Heart left ventricle (tissue), 16 donors: ENCODE measurements around the gene RPL32. TPM values are rescaled to one million over a fixed set of nuclear protein-coding genes. Genes with fewer than 3 reads are reported as not detected.

Experiments
- ATAC-seq, 4 donors: fragments of 200-7000 bp; cut with Tn5 transposase; one replicate each; pipeline ENCODE4 v1.9.1; 2020 to 2022; ENCODE audit warnings: moderate library complexity in 4 of 4, mild to moderate bottlenecking in 3 of 4, moderate number of reproducible peaks in 1 of 4
- DNase-seq, 5 donors: peaks; one replicate each; pipeline ENCODE4 v3.0.0-alpha.2; 2020
- H3K27ac ChIP-seq, 12 donors: fragments of 200-600 bp; sonication (generic) in 4 of 12; one replicate each; pipeline versions ENCODE4 v1.5.0 to v1.8.0; 2016 to 2022; ENCODE audit warnings: mild to moderate bottlenecking in 2 of 12
- H3K27me3 ChIP-seq, 9 donors: fragments of 200-600 bp; sonication (generic) in 2 of 9; one replicate each; pipeline versions ENCODE4 v1.5.1 to v1.8.0; 2016 to 2022; ENCODE audit warnings: mild to moderate bottlenecking in 3 of 9
- H3K36me3 ChIP-seq, 9 donors: fragments of 200-600 bp; sonication (generic) in 2 of 9; one replicate each; pipeline versions ENCODE4 v1.5.0 to v1.8.0; 2018 to 2022; ENCODE audit warnings: mild to moderate bottlenecking in 2 of 9
- H3K4me1 ChIP-seq, 12 donors: fragments of 200-600 bp; sonication (generic) in 4 of 12; one replicate each; pipeline versions ENCODE4 v1.5.0 to v1.8.0; 2016 to 2022; ENCODE audit warnings: mild to moderate bottlenecking in 3 of 12
- H3K4me3 ChIP-seq, 12 donors: fragments of 200-600 bp; sonication (generic) in 4 of 12; one replicate each; pipeline versions ENCODE4 v1.5.0 to v1.8.0; 2017 to 2022; ENCODE audit warnings: mild to moderate bottlenecking in 9 of 12, moderate library complexity in 4 of 12
- H3K9me3 ChIP-seq, 12 donors: fragments of 200-600 bp; sonication (generic) in 4 of 12; one replicate each; pipeline versions ENCODE4 v1.5.0 to v1.8.0; 2016 to 2022; ENCODE audit warnings: mild to moderate bottlenecking in 1 of 12
- POLR2A ChIP-seq, 2 donors: fragments of 450-650 bp; IDR thresholded peaks; one replicate each; pipeline ENCODE4 v1.6.1; 2017; ENCODE audit warnings: antibody characterized with exemption in 2 of 2, mild to moderate bottlenecking in 2 of 2, moderate library complexity in 2 of 2
- WGBS, 4 donors: extraction: QIAGEN DNeasy Blood & Tissue Kit in 2 of 4; methylation state at CpG; one replicate each; pipeline versions ENCODE4 v1.1.5 to v1.1.7; 2013 to 2018; 5-methylcytosine and 5-hydroxymethylcytosine counted together
- intact Hi-C, 10 donors: fragments of 100-400 bp; cut with DNase I; formaldehyde crosslinking; loops; one replicate each; pipeline versions ENCODE4 v1.11.1 to v1.14.2; 2022
- polyA plus RNA-seq, 2 donors: library from polyadenylated mRNA; stranded (reverse); fragments of 200-250 nt; gene quantifications; one replicate each; pipeline ENCODE4 v1.2.3, GENCODE V29; 2013
- total RNA-seq, 9 donors: library from RNA; depleted of rRNA in 2 of 9; stranded (reverse); fragments of >200 nt in 2 of 9; fragmentation: NEBNext Ultra II Directional in 3 of 9; extraction: Animal tissue kit (Norgen Biotek cat#: 25700) in 3 of 9; gene quantifications; one replicate each; pipeline versions ENCODE4 v1.1.0 to v1.2.4, GENCODE V29; 2016 to 2023
- TF ChIP-seq, protein P1 (sequence below), 12 donors: fragments of 200-600 bp; sonication (generic) in 4 of 12; IDR thresholded peaks; one replicate each; pipeline versions ENCODE4 v1.5.0 to v1.8.0; 2018 to 2022; ENCODE audit warnings: antibody characterized with exemption in 12 of 12, mild to moderate bottlenecking in 5 of 12
- donor health status: ischemic (EF 13 %, LVEDD 7.1; RV severe dilation, severe dysfunction).
- donor health status: healthy with polysubstance abuse.
- donor health status: DM: no; HTN: yes; CAD: no.
- donor health status: DM: no; HTN: no; CAD: no.
- donor health status: ischemic (EF 25% LVEDD 6.9; RV normal size, moderate dysfunction).
- donor health status: ischemic (EF 25% LVEDD 5.7; RV mildly dilated, moderate dysfunction).
- donor health status: healthy.
- donor health status: DM: yes; HTN: yes; CAD: no.
- donor health status: ischemic (EF 35%, LVEDD 5.7; RV mildly dilated, moderate dysfunction).
- donor health status: nonischemic (EF 11% LVEDD 7.7; RV severe dilation, severe dysfunction).
- donor health status: DM: yes; HTN: yes; CAD: no.
- donor health status: PGD.
- donor health status: ischemic (EF 29% LVEDD 5.4; RV normal size, mild dysfunction).
- donor health status: nonischemic (EF 23%, LVEDD 6.1; RV moderate dilation, normal function).

The RPL32 gene
- total and polyA plus RNA-seq, 11 donors = 377 to 1,620 (median 997) TPM

DNA sequence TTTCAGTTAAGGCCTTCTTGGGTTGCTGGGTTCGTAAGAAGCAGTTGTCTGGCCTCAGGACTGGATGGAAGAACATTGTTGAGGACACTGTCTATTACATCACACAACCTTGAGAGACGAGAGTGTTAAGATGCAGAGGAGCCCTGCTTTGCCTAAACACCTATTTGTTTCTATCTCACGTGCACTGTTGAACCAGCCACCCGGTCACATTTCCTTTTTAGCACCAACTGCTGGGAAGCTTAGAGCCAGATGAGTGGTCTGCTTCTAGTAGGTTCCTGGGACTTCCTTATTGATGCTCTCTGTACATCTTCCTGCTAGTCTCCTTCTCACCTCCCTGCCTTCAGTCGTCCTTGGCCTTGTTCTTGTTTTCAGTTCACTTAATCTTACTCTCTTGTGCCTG is 22.6 kb downstream of the RPL32 start:
- Histone ChIP-seq H3K27me3 (no peaks in the 10 kb centered on the region), H3K9me3 (no peaks in the 10 kb centered on the region), H3K36me3 (peaks cover 0 to 85% (median 61%) of the 10 kb centered on the region in 9 donors), H3K4me1 (peaks cover 0 to 19% (median 2%) of the 10 kb centered on the region in 12 donors), H3K27ac (no peak overlapping the region), H3K4me3 (no peak overlapping the region)
- 74 to 81% (median 77%) methylated on average over 5 of the region's 5 CpGs for WGBS, 4 donors
- TF ChIP-seq, protein P1, sequence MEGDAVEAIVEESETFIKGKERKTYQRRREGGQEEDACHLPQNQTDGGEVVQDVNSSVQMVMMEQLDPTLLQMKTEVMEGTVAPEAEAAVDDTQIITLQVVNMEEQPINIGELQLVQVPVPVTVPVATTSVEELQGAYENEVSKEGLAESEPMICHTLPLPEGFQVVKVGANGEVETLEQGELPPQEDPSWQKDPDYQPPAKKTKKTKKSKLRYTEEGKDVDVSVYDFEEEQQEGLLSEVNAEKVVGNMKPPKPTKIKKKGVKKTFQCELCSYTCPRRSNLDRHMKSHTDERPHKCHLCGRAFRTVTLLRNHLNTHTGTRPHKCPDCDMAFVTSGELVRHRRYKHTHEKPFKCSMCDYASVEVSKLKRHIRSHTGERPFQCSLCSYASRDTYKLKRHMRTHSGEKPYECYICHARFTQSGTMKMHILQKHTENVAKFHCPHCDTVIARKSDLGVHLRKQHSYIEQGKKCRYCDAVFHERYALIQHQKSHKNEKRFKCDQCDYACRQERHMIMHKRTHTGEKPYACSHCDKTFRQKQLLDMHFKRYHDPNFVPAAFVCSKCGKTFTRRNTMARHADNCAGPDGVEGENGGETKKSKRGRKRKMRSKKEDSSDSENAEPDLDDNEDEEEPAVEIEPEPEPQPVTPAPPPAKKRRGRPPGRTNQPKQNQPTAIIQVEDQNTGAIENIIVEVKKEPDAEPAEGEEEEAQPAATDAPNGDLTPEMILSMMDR (IDR thresholded peaks at IDR 0.05) = no peak
- TF ChIP-seq POLR2A (IDR thresholded peaks at IDR 0.05) = no peak
- ATAC-seq (no peak), DNase-seq (no peak)
- intact Hi-C loops = no loop called here

DNA sequence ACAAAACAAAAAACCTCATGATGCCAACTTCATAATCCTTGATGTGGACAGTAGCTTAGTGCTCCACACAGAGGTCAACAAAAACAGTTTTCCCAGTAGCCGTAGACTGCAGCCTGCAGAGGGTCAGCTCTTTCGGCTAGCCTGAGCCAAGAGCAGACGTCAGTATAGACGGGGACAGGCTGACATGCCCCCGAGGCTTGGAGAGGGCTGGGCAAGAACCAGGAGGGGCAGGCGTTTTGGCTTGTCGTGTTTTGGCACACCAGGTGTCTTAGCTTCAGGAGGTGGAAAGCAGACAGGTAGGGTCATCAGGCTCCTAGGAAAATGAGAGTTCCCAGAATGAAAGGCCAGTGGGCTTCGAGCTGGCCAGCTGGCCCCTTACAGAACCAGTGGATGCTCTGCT is 23.1 kb downstream of the RPL32 start:
- DNase-seq (no peak), ATAC-seq (no peak)
- H3K9me3 ChIP-seq = no peaks in the 10 kb centered on the region
- WGBS, 4 donors = 71 to 87% (median 79%) methylated on average over 8 of the region's 8 CpGs
- intact Hi-C loops = no loop called here
- TF ChIP-seq, protein P1 (IDR thresholded peaks at IDR 0.05) = no peak
- TF ChIP-seq POLR2A (IDR thresholded peaks at IDR 0.05) = no peak
- H3K4me3 ChIP-seq = no peak overlapping the region
- no peak overlapping the region for H3K27ac ChIP-seq
- H3K27me3 ChIP-seq = no peaks in the 10 kb centered on the region
- peaks cover 0 to 90% (median 64%) of the 10 kb centered on the region in 9 donors for H3K36me3 ChIP-seq
- peaks cover 0 to 19% (median 2%) of the 10 kb centered on the region in 12 donors for H3K4me1 ChIP-seq

DNA sequence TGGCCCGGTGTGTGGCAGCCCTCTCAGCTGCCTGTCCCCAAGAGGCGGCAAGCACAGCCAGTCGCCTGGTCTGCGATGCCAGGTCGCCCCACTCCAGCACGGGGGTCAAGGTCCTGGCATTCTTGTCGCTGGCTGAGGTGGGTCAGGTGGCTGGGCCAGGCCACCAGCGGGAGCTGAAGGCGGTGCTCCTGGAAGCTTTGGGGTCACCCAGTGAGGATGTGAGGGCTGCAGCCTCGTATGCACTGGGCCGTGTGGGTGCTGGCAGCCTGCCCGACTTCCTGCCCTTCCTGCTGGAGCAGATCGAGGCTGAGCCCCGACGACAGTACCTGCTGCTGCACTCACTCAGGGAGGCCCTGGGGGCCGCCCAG is 24.0 kb downstream of the RPL32 start:
- DNase-seq = peak in 3 of 5 donors; percentile 40 to 71 (median 45)
- Histone ChIP-seq H3K4me3 (no peak overlapping the region), H3K9me3 (no peaks in the 10 kb centered on the region), H3K27ac (peak overlapping the region in 2 of 12 donors; percentile 13 to 29), H3K4me1 (peaks cover 0 to 19% (median 2%) of the 10 kb centered on the region in 12 donors), H3K36me3 (peaks cover 0 to 90% (median 69%) of the 10 kb centered on the region in 9 donors), H3K27me3 (no peaks in the 10 kb centered on the region)
- intact Hi-C loops = no loop called here
- peak in 3 of 4 donors; percentile 50 to 54 (median 52) for ATAC-seq
- no peak for TF ChIP-seq POLR2A (IDR thresholded peaks at IDR 0.05)
- TF ChIP-seq, protein P1 (IDR thresholded peaks at IDR 0.05) = no peak
- WGBS, 4 donors = 39 to 51% (median 49%) methylated on average over 9 to 16 of the region's 16 CpGs

DNA sequence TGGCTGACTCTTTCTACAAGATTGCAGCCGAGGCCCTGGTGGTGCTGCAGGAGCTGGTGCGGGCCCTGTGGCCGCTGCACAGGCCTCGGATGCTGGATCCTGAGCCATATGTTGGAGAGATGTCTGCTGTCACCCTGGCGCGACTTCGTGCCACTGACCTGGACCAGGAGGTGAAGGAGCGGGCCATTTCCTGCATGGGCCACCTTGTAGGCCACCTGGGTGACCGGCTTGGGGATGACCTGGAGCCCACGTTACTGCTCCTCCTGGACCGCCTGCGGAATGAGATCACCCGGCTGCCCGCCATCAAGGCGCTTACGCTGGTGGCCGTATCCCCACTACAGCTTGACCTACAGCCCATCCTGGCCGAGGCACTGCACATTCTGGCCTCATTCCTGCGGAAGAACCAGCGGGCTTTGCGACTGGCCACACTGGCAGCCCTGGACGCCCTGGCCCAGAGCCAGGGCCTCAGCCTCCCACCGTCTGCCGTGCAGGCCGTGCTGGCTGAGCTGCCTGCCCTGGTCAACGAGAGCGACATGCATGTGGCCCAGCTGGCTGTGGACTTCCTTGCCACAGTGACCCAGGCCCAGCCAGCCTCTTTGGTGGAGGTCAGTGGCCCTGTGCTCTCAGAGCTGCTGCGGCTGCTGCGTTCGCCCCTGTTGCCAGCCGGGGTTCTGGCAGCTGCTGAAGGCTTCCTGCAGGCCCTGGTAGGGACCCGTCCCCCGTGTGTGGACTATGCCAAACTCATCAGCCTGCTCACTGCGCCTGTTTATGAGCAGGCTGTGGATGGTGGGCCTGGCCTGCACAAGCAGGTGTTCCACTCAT is 24.6 kb downstream of the RPL32 start:
- H3K36me3 ChIP-seq = peaks cover 0 to 89% (median 69%) of the 10 kb centered on the region in 9 donors
- H3K4me1 ChIP-seq = peaks cover 0 to 19% (median 2%) of the 10 kb centered on the region in 12 donors
- DNase-seq (peak in 1 of 5 donors; percentile 49), ATAC-seq (peak; percentile 26 to 47 (median 34))
- no peaks in the 10 kb centered on the region for H3K27me3 ChIP-seq
- no peak overlapping the region for H3K4me3 ChIP-seq
- H3K27ac ChIP-seq = peak overlapping the region in 2 of 12 donors; percentile 13 to 29
- H3K9me3 ChIP-seq = no peaks in the 10 kb centered on the region
- TF ChIP-seq POLR2A (IDR thresholded peaks at IDR 0.05) = no peak
- TF ChIP-seq, protein P1 (IDR thresholded peaks at IDR 0.05) = no peak
- 77 to 87% (median 86%) methylated on average over 18 to 34 of the region's 34 CpGs for WGBS, 4 donors
- intact Hi-C loops = no loop called here
